HG02642 (cell line): ENCODE results near the gene ZMPSTE24.

ENCODE experiments used
- ATAC-seq: cut with Tn5 transposase; IDR thresholded peaks from one replicate; pipeline ENCODE4 v1.9.1; 2021; ENCODE audit warnings: mild to moderate bottlenecking; ENCODE audit not compliant: unreplicated experiment, poor library complexity

The ZMPSTE24 gene

GRCh38 chr1:40302475-40302874 lies 44.4 kb downstream of the ZMPSTE24 start:
- no peak for ATAC-seq

- no peak for ATAC-seq
Observed at GRCh38 chr1:40303051-40303771, 45.2 kb downstream of the ZMPSTE24 start.

DNA sequence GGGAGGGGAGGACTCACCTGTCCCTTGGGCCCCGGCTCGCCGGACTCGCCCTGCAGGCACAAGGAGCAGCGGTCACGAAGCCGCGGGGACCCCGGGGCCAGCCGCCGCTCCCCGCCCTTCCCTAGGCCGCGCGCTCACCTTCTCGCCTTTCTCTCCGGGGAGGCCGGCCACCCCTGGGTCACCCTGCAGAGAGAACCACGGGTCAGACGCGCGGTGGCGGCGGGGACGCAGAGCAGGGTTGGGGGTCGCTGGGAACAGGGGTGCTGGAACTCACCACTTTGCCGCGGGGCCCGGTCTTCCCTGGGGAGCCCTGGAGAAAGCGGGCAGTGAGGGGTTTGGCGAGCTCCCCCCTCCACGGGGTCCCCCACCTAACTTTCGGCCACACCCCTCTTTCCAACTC lies 45.8 kb downstream of the ZMPSTE24 start:
- no peak for ATAC-seq

DNA sequence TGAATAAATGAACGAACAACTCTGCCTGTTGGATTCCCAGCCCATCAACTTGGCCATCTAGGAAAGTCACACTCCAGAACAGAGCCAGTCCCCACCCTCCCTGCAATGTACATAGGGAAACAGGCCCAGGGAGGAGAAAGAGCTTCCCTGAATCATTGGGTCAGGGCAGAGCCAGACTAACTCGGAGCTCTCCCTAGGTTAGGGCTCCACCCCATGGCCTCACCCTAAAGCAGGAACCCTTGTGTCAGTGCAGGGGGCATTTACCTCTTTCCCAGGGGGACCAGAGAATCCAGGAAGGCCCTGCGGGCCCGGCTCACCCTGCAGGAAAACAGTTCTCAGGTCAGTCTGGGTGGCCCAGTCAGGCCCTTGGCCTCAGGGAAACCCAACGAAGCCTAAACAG lies 47.4 kb downstream of the ZMPSTE24 start:
- no peak for ATAC-seq

GRCh38 chr1:40305871-40306270 lies 47.8 kb downstream of the ZMPSTE24 start:
- ATAC-seq, result no peak

GRCh38 chr1:40306296-40306695 lies 48.3 kb downstream of the ZMPSTE24 start:
- no peak for ATAC-seq

DNA sequence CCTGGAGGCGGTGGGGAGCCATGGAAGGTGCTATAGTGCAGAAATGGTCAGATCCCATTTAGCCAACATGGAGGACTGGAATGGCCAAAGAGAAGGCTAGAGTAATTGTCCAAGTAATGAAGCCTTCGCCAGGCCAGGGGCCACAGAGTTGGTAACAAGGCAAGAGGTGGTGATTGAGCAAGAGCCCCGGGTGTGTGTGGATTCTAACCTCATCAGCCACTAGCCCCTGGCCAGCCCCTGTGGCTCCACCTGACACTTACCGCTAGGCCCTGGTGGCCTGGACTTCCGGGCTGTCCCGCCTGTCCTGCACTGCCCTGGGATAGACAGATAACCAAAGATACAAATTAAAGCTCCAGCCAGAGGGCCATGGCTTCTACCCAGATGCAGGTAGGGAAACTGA lies 49.1 kb downstream of the ZMPSTE24 start:
- no peak for ATAC-seq

GRCh38 chr1:40308036-40308727 lies 50.1 kb downstream of the ZMPSTE24 start:
- no peak for ATAC-seq

DNA sequence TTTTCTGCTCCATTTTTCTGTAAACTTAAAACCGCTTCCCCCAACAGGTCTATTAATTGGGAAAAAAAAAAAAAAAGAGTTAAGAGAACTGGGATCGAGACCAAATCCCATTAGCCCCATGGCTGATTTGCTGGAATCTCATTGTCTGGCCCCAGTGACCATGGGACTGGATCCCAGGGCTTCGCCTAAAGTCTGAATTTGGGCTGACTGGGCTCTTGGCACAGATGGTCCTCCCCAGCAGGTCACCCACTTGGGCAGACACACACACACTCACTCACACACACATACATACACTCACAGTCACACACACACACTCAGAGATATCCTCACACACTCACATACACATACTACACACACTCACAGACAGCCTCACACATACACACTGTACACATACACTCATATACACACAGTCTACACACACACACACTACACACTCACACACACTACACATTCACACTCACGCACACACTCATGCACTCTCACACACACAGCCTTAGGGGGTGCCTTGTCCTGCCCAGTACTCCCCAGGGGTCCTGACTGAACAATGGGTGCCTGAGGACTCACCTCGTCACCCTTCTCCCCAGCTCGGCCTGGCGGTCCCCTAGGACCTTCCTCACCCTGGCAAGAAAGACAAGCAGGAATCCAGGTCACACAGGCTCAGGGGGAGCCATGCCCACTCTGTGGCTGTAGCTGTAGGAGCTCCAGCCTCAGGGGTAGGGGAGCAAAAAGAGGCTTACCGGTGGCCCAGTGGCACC lies 51.5 kb downstream of the ZMPSTE24 start:
- ATAC-seq, result no peak

DNA sequence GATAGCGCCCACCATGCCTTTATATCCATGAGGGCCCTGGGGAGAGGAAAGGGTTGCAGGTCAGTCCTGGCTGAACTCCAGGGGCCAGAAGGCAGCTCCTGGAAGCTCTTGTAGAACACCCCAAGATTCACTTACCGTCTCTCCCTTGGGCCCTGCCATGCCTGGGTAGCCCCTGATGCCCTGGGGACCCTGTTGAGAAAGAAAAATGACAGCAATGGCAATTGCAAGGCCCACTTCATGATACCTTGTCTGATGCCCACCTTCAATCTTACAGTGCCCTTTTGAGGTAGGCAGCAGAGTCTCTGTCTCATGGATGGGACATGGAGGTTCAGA lies 52.1 kb downstream of the ZMPSTE24 start:
- ATAC-seq, result no peak

DNA sequence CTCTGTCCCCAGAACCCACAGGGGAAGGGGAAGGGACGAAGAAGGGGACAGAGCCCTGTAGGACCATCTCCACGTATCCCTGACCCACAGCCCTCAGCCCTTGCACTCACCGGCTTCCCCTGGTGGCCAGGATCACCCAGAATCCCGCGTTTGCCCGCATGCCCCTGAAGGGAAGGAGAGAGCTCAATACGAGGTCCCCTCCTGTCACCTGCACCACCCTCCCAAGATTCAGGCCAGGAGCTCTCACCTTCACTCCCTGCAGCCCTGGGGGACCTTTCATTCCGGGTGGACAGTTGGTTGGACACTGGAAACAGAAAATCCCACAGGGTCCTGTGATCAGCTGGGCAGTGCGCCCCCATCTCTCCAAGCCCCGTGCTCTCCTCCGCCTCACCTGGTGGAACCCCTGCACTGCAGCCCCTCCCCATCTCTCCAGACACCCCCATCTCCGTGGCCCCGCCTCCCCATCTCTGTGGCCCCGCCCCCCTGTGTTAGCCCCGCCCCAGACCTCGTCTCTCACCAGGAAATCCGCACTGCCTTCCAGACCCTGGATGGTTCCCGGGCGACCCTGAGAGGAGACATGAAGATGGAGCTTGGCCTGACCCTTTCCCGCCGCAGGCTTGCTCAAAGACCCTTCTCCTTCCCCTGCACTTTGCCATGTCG lies 53.1 kb downstream of the ZMPSTE24 start:
- no peak for ATAC-seq

GRCh38 chr1:40311692-40312091 lies 53.7 kb downstream of the ZMPSTE24 start:
- ATAC-seq, result no peak

- peak; percentile 42 for ATAC-seq
Observed at GRCh38 chr1:40312238-40313205, 54.5 kb downstream of the ZMPSTE24 start.

DNA sequence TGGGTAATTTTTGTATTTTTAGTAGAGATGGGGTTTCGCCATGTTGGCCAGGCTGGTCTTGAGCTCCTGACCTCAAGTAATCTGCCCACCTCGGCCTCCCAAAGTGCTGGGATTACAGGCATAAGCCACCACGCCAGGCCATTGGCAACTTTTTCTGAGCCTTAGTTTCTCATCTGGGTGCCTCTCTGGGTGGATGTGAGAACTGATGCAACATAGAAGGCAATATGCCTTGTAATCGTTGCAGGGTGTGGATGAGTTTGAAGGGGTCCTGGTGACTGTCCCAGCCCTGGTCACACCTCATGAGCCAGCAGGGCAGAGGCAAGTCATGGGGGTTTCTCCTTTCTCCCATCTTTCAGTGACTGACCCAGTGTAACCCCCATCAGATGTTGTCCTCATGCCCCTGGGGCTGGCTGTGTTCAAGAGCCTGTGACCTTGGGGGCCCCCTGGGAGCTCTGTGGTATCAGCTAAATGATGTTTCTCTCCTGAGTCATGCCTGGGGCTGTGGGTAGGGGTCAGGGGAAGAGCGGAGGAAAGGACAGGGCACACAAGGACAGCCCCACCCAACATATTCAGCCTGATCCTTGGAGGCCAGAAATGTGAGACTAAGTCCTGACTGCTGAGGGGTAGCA lies 55.4 kb downstream of the ZMPSTE24 start:
- ATAC-seq, result no peak

- no peak for ATAC-seq
Observed at GRCh38 chr1:40313958-40314720, 56.1 kb downstream of the ZMPSTE24 start.

DNA sequence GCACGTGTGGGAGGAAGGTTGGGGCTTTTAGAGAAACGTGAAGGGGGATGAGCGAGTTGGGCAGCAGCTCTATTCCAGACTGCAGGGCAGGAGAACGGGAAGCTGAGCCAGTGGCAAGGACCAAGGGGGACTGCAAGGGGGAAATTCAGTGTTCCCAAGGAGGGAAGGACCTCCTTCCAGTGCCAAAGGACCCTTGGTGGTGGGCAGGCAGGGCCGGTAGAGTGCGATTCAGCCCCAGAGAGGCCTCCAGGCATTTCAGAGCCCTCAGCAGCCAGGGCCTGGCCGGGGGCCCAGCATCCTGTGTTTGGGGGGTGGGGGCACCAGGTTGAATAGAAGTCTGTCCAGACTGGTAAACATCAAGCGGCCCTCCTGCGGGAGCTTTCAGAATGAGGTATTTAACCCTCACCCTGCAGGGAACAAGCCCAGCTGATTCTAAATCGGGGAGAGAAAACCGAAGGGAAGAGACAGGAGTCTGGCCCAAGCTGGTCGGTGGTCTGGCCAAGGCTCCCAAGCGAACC lies 56.7 kb downstream of the ZMPSTE24 start:
- ATAC-seq, result peak; percentile 3

- peak; percentile 37 for ATAC-seq
Observed at GRCh38 chr1:40315239-40315794, 57.3 kb downstream of the ZMPSTE24 start.
